GM18526 (cell line): ENCODE measurements around the gene NFAT5.

Experiments used
- POLR2A ChIP-seq: IDR thresholded peaks from 3 replicates; pipeline ENCODE4 v1.6.1; 2011; ENCODE audit not compliant: insufficient read length; ENCODE audit errors: extremely low read depth

The NFAT5 gene

GRCh38 chr16:69741951-69742904 is 176.5 kb downstream of the NFAT5 start:
- TF ChIP-seq POLR2A: no peak

GRCh38 chr16:69744363-69745231 is 178.8 kb downstream of the NFAT5 start:
- no peak for TF ChIP-seq POLR2A

- TF ChIP-seq POLR2A: no peak
These were observed 179.5 kb downstream of the NFAT5 start for GRCh38 chr16:69745232-69745612.

- no peak for TF ChIP-seq POLR2A
These were observed 180.2 kb downstream of the NFAT5 start for GRCh38 chr16:69745959-69746358.

- TF ChIP-seq POLR2A: no peak
These were observed 181.3 kb downstream of the NFAT5 start for GRCh38 chr16:69747115-69747514.

- no peak for TF ChIP-seq POLR2A
These were observed 183.1 kb downstream of the NFAT5 start for GRCh38 chr16:69748694-69749345.

- no peak for TF ChIP-seq POLR2A
These were observed 188.3 kb downstream of the NFAT5 start for GRCh38 chr16:69754143-69754468.
